CD4-positive, alpha-beta T cell treated with Interleukin-1 beta for 1 hour (primary cell): ENCODE results near the gene VANGL1.
A peak's percentile ranks its signal among the peaks of the same experiment; 100 is the strongest.
"Not testable (repeated sequence)": the region's sequence is repeated elsewhere in the genome, so short reads cannot be mapped to it uniquely, and the experiment has no call there.

Source experiments
- DNase-seq, 2 donors: peaks; one replicate each; pipeline ENCODE4 v3.0.0-alpha.2; 2020 to 2022

VANGL1 gene

DNA sequence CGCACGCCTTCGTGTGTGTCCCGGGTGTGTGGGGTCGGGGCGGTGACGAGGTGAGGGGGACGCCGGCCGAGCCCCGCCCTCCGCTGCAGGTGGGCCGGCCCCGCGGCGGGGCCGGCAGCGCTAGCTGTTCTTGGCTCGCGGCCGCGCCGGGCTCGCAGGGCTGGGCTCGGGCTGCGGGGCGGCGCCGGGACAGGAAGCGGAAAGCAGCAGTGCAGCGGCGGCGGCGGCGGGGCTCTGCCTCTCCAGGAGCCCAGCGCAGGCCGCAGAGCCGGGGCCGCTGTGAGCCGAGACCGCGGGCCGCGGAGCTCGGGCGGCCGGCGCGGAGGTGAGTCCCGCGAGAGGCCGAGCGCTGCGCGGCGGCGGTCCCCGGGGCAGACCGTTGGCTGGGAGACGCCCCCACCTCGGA lies at the start of gene VANGL1:
TSS of gene VANGL1 (plus strand) at position 209 of the 406 bp plus-strand sequence. CDS start 9,444 bp downstream, outside the sequence.
- peak in 1 of 2 donors; percentile 34 for DNase-seq

DNA sequence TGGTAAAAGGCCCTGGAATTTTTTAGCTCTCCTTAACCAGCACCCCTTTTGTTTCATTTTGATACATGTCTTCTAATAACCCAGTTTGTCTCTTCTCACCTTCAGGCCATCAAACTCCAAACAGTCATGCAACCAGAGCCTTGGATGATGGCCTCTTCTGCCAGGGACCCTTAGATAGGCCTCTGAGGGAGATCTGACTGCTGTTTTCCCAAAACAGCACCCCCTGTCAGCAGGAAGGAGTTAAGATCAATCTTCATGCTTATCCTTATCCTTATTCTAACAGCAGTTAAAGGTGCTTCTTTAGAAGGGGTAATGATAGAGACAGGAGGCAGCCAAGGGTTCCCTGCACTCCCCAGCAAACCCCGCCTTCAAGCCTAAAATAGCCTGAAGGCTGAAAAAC lies 49.5 kb upstream of the VANGL1 start:
- no peak for DNase-seq

DNA sequence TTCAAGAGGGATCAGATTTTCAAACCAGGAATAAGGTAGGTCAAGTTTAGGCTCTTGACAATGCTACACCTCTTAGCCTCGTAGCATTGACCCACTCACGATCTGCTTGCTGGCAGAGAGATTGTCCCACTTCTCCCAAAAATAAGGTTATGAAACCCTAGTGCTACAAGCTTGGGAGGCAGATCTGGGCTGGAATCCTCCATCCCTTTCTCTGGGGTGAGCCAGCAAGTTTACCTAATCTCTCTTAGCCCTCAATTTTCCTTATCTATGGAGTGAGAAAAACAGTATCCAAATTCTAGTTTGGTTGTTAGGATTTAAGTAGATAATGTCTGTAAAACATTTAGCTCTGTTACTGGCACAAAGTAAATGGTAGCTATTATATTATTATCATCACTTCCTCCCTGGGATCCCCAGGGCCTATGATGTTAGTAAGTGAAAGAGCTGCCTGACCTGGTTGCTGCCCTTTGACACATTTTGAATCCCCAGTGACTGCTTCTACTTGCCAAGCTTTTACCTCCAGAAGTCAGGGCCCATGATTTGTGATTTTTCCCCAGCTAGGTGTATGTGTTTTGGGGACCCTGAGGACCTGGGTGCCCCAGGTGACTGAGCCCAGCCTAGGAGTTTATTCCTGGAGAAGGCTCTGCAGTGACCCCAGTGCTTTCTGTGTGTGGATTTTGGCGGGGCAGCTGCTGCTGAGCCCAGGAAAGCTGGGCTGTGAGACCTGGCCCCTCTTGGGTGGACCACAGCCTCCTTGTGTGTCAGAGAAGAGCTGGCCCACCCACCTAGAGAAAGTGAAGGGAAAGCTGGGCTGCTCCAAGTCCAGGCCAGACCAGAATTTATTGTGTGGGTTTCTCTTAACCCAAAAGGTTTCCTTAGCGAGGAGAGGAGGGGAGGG lies 48.2 kb upstream of the VANGL1 start:
- no peak for DNase-seq

DNA sequence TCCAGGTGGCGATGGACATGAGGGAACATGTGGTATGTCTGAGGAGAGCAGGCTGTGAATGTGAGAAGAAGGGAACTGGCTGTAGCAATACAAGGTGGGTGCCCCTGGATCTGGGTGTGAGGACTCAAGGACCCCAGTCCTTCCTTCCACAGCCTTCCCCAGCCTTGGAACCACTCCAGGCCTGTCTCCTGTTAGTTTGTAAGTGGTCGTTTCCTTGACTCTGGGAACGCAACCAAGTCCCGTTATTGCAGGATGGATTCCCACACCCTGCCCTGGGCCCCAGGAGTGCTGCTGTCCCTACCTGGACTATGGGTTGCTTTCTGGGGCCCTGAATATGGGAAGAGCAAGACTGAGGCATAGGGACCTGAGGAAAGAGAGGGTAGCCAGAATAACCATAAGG lies 47.2 kb upstream of the VANGL1 start:
- DNase-seq: no peak

DNA sequence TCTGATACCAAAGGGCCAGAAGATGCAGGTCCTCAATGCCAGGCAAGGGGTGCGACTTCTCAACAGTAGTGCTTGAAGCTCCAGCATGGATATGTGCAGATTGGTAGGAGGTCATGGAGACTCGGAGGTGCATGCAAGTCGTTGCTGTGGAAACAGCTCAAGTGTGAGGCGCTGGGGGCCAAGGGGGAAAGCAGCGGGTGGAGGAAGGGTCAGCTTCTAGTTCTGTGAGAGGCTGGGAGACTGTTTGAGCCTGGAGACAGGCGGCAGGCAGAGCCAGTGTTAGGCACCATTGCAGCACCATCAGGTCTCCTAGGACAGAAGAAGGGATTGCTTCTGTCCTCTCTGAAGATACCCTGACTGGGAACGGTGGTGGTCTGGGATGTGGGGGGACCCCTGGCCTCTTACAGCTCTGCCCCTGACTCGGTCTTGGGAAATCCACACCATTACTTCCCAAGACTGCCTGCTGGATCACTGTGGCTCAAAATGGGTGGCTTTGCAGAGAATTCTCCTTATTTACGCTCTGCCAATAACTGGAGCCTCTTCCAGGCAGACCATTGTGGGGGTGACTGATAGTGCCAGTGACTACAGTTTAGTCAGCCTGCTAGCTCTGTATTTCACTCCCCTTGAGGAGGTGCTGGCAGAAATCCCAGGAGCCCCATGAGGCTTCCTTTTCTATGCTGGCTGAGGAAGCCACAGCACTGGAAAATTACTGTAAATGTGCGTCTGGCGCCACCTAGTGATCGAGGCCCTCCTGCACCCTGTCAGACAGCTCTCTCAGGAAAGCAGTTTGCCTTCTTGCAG lies 46.3 kb upstream of the VANGL1 start:
- peak; percentile 39 to 50 for DNase-seq

DNA sequence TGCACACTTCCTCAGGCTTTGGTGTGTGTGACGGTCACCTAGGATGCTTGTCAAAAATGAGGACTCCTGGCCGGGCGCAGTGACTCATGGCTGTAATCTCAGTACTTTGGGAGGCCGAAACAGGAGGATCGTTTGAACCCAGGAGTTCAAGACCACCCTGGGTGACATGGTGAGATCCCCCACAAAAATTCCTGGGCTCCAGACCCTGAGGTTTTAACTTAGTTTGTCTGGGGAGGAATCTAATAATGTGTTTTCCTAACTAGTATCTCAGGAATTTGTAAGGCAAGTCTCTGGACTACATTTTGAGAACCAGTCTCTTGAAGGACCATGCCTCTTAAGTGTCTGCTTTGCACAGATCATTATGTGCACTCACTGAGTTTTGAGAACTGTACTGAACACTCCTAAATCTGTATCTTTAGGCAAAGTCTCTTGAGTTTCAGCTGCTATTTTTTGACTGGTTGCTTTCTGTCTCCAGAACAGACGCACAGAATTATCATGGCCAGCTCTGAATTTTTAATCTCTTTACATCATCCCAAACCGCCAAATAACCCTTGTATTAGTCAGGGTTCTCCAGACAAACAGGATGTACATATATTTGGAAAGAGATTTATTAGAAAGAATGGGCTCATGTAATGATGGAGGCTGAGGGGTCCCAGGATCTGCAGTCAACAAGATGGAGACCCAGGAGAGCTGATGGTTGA lies 45.5 kb upstream of the VANGL1 start:
- DNase-seq: no peak

DNA sequence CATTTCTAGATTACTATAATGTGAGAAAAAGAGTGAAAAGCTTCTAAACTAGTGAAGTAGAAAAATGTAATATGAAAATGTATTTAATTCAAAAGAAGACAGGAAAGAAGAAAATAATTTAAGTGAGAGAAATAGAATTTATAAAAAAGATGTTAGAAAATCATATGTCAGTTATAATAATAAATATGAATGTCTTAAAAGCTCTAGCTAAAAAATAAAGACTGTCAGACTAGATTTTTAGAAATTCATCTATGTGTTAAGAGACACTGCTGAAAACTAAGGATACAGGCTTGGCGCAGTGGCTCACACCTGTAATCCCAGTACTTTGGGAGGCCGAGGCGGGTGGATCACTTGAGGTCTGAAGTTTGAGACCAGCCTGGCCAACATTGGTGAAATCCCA lies 37.3 kb upstream of the VANGL1 start:
- DNase-seq: no peak

DNA sequence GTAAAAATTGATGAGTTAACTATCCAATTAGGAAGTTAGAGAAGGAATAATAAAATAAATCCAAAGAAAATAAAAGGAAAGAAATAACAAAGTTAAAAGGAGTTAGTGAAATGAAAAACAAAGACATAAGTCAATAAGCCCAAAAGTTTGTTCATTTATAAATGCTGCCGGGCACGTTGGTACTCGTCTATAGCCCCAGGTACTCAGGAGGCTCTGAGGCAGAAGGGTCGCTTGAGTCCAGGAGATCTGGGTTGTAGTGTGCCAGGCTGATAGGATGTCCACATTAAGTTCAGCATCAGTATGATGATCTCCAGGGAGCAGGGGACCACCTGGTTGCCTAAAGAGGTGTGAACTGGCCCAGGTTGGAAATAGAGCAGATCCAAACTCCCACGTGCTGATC lies 35.5 kb upstream of the VANGL1 start:
- no peak for DNase-seq

DNA sequence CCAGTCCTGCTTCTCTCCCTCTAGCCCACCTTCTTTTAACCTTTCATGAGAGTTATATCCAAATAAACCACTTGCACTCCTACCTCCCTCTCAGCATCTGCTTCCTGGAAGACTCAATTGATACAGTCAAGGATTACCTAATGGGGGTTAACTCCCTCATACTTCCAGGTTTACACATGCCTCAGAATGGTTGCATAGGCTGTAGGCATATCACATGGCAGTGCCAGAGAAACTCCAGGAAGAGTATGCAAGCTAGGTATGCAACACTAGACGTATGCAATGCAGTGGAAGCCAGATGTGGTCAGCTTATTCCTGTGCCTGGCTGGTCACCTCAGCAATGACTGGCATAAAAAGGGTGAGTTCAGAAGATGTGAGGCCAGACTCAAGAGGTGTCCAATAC lies 32.7 kb upstream of the VANGL1 start:
- DNase-seq: no peak

DNA sequence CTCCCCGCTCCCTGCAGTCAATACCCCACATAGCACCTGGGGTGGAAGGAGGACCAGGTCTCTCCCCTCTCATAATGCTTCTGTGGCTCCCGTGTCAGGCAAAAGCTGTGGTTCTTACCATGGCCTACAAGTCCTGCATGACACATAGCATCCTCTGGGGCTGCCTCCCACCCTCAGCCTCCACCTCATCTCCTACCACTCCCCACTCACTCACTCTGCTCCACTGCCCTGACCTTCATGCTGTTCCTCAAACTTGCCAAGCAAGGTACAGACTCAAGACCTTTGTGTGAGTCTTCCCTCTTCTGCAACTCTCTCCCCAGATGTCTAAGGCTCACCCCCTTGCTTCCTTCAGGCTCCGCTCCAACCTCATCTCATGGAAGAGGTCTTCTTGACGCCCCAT lies 28.0 kb upstream of the VANGL1 start:
- no peak for DNase-seq

DNA sequence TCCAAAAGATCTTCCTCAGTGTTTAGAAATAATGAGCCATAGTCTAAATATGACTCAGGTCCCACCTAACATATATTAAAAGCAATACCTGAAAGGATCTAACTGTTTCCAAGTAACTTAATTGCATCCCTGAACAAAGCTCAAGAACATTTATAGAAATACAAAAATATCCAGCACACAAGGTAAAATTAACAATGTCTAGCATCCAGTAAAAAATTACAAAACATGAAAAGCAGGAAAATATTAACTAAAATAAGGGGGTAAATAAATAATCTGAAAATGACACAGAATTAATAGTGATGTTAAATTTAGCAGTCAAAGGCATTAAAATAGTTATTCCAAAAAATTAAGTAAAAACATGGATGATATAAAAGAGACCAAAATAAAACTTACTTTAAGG lies 21.3 kb upstream of the VANGL1 start:
- DNase-seq: no peak

DNA sequence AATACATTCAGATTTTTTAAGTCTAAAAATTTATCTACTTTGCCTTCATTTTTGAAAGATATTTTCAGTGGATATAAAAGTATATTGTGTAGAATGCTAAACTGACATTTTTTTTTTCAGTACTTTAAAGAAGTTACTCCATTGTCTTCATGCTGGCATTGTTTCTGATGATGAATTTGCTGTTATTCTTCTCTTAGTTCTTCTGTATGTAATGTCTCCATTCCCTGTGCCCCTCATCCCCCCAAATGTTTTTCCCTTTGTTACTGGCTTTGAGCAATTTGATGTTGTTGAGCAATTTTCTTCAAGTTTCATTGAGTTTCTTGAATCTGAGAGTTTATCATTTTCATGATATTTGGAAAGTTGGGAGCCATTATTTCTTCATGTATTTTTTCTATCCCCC lies 20.8 kb upstream of the VANGL1 start:
- DNase-seq: no peak

DNA sequence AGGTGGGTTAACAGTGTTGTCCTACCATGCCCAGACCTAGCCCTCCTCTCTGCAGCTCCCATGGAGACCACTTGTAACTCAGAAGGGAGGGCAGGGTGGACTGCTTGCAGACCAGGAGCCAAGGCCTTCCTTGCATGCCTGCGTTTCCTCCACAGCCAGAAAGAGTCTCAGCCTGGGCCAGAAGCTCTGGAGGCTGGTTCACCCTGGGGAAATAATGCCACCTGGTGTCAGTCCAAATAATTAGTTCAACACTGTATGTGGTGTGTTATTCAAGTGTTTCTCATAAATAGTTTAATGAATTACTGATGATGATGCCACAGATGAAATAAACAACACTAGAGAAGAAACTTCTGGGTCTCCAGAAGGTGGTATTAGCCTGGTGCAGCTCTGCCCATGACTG lies 16.9 kb upstream of the VANGL1 start:
- no peak for DNase-seq

DNA sequence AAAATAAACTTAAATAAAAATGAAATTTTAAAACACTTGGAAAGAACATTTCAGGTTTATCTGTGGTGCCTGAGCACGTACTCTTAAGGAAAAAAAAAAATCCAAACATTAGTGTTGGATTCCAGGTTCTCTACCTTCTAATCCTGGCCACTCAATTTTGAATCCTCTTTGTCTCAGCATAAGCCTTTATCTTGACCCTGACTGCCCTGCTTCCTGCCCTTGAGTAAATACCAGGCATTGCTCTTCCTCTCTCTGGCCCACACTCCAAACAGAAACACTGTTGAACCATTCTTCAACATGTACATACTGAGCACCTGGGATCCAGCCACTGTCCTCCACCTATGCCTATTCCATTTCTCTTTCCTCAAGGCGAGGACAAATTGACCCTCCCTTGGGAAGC lies 11.4 kb upstream of the VANGL1 start:
- DNase-seq: no peak

DNA sequence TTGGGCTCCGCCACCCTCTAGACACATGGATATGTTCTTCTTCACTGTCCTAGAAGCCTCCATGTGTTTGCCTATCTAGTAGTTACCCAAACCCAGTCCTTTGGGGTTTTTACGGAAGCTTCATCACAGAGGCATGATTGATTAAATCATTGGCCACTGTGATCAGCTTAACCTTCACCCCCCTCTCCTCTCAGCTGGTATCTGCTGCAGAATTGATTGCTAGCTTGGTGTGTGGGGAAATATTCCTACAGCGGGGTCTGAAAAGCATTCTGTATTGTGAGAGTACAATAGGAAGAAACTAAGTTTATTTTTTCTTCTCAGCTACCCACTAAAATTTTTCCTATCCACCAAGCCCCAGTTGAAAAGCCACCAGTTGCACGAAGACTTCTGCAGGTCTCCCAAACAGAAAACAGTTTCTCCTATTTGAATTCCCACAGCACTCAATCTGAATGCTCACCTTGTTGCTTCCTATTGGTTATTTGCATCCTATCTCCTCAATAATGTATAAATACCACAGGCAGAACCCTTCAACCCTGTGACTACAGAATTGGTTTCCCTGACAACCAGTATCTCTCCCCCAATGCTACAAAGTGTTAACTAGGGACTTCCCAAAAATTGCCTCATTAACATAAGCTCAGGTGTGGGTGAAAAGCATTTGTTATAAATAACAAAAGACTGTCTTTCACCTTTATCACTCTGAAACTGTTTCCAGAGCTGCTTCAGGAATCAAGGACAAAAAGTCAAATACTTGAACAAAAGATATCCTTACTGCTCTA lies 9.3 kb upstream of the VANGL1 start:
- DNase-seq: no peak

DNA sequence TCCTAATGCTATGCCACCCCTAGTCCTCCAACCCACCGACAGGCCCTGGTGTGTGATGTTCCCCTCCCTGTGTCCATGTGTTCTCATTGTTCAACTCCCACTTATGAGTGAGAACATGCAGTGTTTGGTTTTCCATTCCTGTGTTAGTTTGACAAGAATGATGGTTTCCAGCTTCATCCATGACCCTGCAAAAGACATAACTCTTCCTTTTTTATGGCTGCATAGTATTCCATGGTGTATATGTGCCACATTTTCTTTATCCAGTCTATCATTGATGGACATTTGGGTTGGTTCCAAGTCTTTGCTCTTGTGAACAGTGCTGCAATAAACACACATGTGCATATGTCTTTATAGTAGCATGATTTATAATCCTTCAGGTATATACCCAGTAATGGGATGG lies 8.2 kb upstream of the VANGL1 start:
- not testable (repeated sequence) for DNase-seq

DNA sequence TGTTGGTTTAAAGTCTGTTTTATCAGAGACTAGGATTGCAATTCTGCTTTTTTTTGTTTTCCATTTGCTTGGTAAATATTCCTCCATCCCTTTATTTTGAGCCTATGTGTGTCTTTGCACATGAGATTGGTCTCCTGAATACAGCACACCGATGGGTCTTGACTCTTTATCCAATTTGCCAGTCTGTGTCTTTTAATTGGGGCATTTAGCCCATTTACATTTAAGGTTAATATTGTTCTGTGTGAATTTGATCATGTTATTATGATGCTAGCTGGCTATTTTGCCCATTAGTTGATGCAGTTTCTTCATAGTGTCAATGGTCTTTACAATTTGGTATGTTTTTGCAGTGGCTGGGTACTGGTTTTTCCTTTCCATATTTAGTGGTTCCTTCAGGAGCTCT lies 4.5 kb upstream of the VANGL1 start:
- DNase-seq: not testable (repeated sequence)

DNA sequence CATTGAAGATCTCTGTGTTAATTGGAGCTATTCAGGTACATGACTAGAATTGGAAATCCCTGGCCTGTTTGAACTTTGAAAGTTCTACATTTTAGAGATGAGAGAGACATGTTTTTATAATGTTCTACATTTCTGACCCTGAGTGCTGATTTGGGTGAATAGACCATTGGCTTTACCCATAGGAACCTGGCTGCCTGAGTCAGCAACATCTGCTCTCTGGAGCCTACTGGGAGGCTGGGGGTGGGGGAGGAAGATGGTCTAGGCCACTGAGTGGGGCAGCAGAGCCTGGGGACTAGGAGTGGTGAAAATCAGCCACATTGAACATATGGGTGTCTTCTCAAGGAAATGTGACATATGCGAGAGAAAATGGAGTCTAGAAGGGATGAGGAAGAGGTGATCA lies 1.4 kb upstream of the VANGL1 start:
- no peak for DNase-seq

DNA sequence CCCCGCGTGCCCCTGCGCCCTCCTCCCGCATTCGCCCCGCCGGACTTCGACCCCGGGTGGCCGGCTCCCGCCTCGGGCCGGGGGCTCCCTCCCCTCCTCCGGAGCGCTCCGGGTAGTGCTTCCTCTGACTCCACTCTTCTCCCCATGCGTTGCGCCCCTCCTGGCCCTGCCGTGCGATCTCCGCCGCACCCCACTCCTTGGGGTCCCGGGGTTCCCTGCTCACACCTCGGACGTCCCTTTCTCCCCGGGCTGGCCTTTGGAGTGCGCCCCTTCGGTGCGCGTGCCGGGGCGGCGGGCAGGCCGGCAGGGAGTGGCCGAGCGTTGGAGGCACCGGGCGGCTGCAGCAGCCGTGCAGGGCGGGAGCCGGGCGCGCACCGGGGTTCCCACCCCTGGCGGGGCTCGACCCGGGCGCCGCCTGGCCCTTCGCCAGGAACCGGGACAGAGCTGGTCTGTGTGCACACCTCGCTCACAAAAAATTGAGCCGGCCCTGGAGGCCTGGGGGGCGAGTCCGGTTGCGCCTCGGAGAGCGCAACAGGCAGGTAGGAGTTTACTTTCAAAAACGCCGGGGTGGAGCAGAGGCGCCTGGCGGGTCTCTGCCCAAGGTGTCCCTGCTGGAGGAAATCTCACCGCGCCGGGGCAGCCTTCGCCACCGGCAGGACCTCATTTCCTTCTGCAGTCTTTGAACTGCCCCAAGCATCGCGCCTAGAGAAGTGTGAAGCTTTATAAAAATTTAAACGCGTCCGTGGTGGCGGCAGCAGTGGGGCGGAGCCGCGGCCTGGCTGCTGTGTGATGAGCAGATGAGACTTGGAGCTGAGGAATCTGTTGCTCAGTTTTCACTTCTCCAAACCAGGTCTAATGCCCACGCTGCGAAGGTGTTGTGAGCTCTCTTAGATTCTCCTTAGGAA lies 650 bp downstream of the VANGL1 start:
- DNase-seq: peak; percentile 26 to 32

DNA sequence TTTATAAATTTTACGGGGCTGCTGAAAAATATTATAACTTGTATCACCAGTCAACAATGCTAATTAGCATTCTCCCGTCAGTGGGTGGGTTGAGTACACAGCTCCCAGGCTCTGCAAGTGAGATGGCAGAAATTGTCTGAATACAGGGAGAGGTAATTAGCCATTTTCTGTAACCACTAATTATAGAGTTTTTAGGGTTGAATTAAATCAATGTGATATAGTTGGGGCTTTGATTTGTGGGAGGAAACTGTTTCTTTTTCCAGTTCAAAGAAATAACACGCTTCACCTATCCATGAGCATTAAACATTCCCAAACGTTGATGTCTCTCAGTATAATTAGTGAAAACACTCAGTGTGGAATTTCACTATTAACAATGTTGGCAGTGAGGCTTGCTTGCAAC lies 1.5 kb downstream of the VANGL1 start:
- no peak for DNase-seq

DNA sequence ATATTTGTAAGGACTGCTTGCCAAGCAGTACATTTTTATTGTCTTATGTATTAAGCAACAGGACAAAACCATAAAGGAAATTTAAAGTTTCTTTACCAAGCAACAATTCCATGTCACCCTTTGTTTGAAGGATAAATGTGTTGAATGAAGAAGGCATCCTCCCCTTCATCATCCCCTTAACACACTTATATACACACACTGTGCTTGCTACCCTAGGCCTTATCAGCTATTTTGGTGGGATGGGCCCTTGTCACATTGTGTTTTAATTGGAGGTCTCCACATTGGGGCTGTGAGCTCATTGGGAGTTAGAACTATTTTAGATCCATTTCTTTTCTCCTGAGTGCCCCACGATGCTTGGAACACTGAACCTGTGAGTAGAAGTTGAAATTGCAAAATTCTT lies 1.9 kb downstream of the VANGL1 start:
- DNase-seq: no peak

DNA sequence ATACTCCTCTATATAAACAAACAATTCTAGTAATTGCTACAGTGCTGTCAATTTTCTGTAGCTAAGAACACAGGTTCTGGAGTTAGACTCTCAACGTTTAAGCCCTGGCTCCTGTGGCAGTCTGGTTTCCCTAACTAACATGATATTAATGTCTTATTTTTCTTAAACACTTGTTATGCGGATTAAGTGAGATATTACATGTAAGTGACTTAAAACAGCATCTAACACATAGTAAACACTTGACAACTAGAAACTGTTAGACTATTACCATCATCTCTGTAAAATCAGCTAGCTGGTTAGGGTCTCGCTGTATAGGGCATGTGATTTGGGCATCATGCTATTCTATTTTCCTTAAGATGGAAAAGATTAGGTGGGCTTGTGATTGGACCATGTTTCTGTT lies 2.3 kb downstream of the VANGL1 start:
- no peak for DNase-seq
